Adrenal gland (tissue), 12 donors: ENCODE data around the gene MOCOS. TPM values are rescaled to one million over a fixed set of nuclear protein-coding genes. Genes with fewer than 3 reads are reported as not detected.

Source experiments
- DNase-seq, 7 donors: peaks; one replicate each; pipeline ENCODE4 v3.0.0-alpha.2; 2019 to 2020
- H3K27ac ChIP-seq, 5 donors: fragments of 200-600 bp; sonication (generic) in 4 of 5; 1 replicate in 3 of 5; 2 replicates in 2 of 5; pipeline versions ENCODE4 v1.5.1 to v1.8.0; 2016 to 2020; ENCODE audit warnings: mild to moderate bottlenecking in 1 of 5
- H3K27me3 ChIP-seq: fragments of 200-600 bp; 2 replicates; pipeline ENCODE4 v1.8.0; 2021
- H3K36me3 ChIP-seq, 2 donors: fragments of 200-600 bp; replicated peaks in 1 of 2; 1 replicate in 1 of 2; 2 replicates in 1 of 2; pipeline versions ENCODE4 v1.5.1 to v1.8.0; 2018 to 2022
- H3K4me1 ChIP-seq, 2 donors: fragments of 200-600 bp; replicated peaks in 1 of 2; 1 replicate in 1 of 2; 2 replicates in 1 of 2; pipeline versions ENCODE4 v1.5.1 to v1.8.0; 2018 to 2021
- H3K4me3 ChIP-seq, 4 donors: fragments of 200-600 bp; sonication (generic) in 3 of 4; one replicate each; pipeline ENCODE4 v1.5.1; 2016 to 2018
- H3K9me3 ChIP-seq, 3 donors: fragments of 200-600 bp; sonication (generic) in 1 of 3; replicated peaks in 1 of 3; 1 replicate in 2 of 3; 2 replicates in 1 of 3; pipeline versions ENCODE4 v1.5.1 to v1.8.0; 2016 to 2021
- CTCF ChIP-seq, 6 experiments: fragments of 450-650 bp in 4 of 6; fragments of 200-600 bp in 2 of 6; sonication (generic) in 1 of 6; IDR thresholded peaks; 1 replicate in 5 of 6; 2 replicates in 1 of 6; pipeline versions ENCODE4 v1.5.1 to v1.8.0; 2016 to 2021; ENCODE audit warnings: antibody characterized with exemption in 6 of 6, mild to moderate bottlenecking in 2 of 6, moderate library complexity in 1 of 6
- POLR2A ChIP-seq, 2 donors: fragments of 450-650 bp; IDR thresholded peaks; one replicate each; pipeline ENCODE4 v1.6.1; 2017; ENCODE audit warnings: antibody characterized with exemption in 2 of 2, mild to moderate bottlenecking in 2 of 2, moderate library complexity in 1 of 2
- WGBS, 4 donors: extraction: QIAGEN DNeasy Blood & Tissue Kit in 2 of 4; methylation state at CpG; one replicate each; pipeline versions ENCODE4 v1.1.5 to v1.1.7; 2013 to 2017; 5-methylcytosine and 5-hydroxymethylcytosine counted together
- intact Hi-C, 2 donors: fragments of 100-400 bp; cut with DNase I; formaldehyde crosslinking; loops; one replicate each; pipeline versions ENCODE4 v1.14.1 to v1.15.0; 2022 to 2023
- polyA plus RNA-seq, 3 donors: library from polyadenylated mRNA; stranded (reverse); fragments of 200-250 nt in 2 of 3; fragments of 350-450 nt in 1 of 3; fragmentation: Illumina TruSeq in 1 of 3; extraction: RNeasy Lipid Tissue Mini Kit (QIAGEN cat#74804) in 1 of 3; gene quantifications; one replicate each; pipeline ENCODE4 v1.2.3, GENCODE V29; 2013 to 2014
- total RNA-seq, 9 donors: library from RNA; depleted of rRNA in 4 of 9; stranded (reverse); fragments of >200 nt in 4 of 9; fragments of 120-200 nt in 1 of 9; fragmentation: NEBNext Ultra II Directional in 1 of 9; extraction: Animal tissue kit (Norgen Biotek cat#: 25700) in 1 of 9; gene quantifications; one replicate each; pipeline versions ENCODE4 v1.1.0 to v1.2.4, GENCODE V29; 2013 to 2023
- donor health status: healthy with polysubstance abuse.
- donor health status: Bipolar disorder and iron deficiency.
- donor health status: DM: yes; HTN: yes; CAD: no.
- donor health status: DM: no; HTN: no; CAD: no.
- donor health status: DM: no; HTN: no; CAD: no.
- donor health status: DM: yes; HTN: yes; CAD: no.

The MOCOS gene
- total and polyA plus RNA-seq, 12 donors, result 7.6 to 88.1 (median 20.9) TPM

DNA sequence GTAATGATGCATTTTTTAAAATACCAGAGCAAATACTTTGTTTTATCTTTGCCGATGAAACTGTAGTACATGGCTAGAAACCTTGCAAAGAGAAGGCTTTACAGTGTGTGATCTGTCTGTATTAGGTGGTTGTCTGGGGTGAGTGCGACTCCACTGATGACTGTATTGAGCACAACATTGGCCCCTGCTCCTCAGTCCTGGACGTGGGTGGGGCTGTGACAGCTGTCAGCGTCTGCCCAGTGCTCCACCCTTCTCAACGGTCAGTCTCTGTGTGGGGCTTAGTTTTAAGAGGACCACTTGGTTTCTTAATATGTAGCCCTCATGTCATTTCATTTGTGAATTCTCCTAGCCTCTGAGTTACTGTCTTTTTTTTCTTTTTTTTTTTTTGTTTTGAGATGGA is 17.4 kb upstream of the MOCOS start:
- H3K36me3 ChIP-seq, result peaks cover 0 to 65% of the 10 kb centered on the region in 2 donors
- 81 to 90% (median 86%) methylated on average over 5 of the region's 5 CpGs for WGBS, 4 donors
- no peaks in the 10 kb centered on the region for H3K9me3 ChIP-seq
- no peaks in the 10 kb centered on the region for H3K27me3 ChIP-seq
- TF ChIP-seq POLR2A (IDR thresholded peaks at IDR 0.05) (no peak), CTCF (IDR thresholded peaks at IDR 0.05) (no peak)
- no peaks in the 10 kb centered on the region for H3K4me1 ChIP-seq
- intact Hi-C loops, result no loop called here
- no peak overlapping the region for H3K27ac ChIP-seq
- H3K4me3 ChIP-seq, result no peak overlapping the region
- DNase-seq, result no peak

- no peaks in the 10 kb centered on the region for H3K27me3 ChIP-seq
- WGBS, 4 donors, result 75 to 96% (median 93%) methylated on average over 1 of the region's 1 CpG
- peaks cover 0 to 49% of the 10 kb centered on the region in 2 donors for H3K36me3 ChIP-seq
- H3K4me1 ChIP-seq, result peaks cover 0 to 13% of the 10 kb centered on the region in 2 donors
- H3K27ac ChIP-seq, result no peak overlapping the region
- intact Hi-C loops, result no loop called here
- H3K4me3 ChIP-seq, result no peak overlapping the region
- no peak for DNase-seq
- no peaks in the 10 kb centered on the region for H3K9me3 ChIP-seq
- TF ChIP-seq POLR2A (IDR thresholded peaks at IDR 0.05), result no peak
- TF ChIP-seq CTCF (IDR thresholded peaks at IDR 0.05), result no peak
Observed at GRCh38 chr18:36175481-36175880, 11.8 kb upstream of the MOCOS start.

DNA sequence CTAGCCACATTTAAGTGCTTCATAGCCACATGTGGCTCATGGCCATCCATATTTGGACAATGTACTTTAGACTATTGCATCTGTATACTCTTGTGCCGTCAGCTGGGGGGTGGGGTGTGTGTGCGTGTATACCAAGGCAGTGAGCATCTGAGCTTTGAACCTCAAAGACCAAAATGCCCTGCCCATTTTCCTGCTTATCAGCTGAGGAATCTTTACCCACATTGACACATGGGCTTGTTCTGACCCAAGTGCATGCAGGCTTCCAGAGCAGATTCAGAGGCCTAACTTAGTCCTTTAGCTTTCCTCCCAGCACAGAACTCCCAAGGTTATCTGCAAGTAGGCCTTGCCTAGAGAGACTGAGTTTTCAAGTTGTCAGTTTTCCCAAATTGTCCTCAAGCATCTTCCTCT is 11.1 kb upstream of the MOCOS start:
- peaks cover 0 to 14% of the 10 kb centered on the region in 2 donors for H3K4me1 ChIP-seq
- intact Hi-C loops, result no loop called here
- 98 to 100% (median 99%) methylated on average over 2 of the region's 2 CpGs for WGBS, 4 donors

DNA sequence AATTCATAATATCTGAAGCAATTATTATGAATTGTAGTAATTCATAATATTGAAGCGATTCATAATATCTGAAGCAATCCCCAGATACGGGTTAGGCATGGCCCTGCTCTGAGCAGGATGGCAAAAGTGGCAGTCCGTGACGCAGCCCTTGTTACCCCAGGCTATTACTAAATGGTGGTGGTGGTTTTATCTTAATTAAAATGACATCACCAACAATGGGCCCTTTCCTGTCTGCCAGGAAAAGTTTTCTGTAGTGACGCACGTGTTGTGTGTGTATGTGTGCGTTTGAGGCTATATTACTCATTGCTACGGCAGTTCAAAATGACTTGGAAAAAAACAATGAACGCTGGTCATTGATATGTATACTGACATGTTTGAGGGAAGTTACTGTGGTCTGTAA is 10.6 kb upstream of the MOCOS start:
- no peak for DNase-seq
- Histone ChIP-seq H3K36me3 (peaks cover 0 to 37% of the 10 kb centered on the region in 2 donors), H3K27me3 (no peaks in the 10 kb centered on the region), H3K27ac (no peak overlapping the region), H3K9me3 (no peaks in the 10 kb centered on the region), H3K4me3 (no peak overlapping the region), H3K4me1 (peaks cover 0 to 14% of the 10 kb centered on the region in 2 donors)
- intact Hi-C loops, result no loop called here
- 89 to 96% (median 91%) methylated on average over 9 of the region's 9 CpGs for WGBS, 4 donors
- no peak for TF ChIP-seq POLR2A (IDR thresholded peaks at IDR 0.05)

More for the DNA sequence above, 11.1 kb upstream of the MOCOS start:
- Histone ChIP-seq H3K9me3 (no peaks in the 10 kb centered on the region), H3K27ac (no peak overlapping the region), H3K4me3 (no peak overlapping the region), H3K36me3 (peaks cover 0 to 43% of the 10 kb centered on the region in 2 donors), H3K27me3 (no peaks in the 10 kb centered on the region)
- DNase-seq, result no peak
- TF ChIP-seq CTCF (IDR thresholded peaks at IDR 0.05), result no peak
- TF ChIP-seq POLR2A (IDR thresholded peaks at IDR 0.05), result no peak

DNA sequence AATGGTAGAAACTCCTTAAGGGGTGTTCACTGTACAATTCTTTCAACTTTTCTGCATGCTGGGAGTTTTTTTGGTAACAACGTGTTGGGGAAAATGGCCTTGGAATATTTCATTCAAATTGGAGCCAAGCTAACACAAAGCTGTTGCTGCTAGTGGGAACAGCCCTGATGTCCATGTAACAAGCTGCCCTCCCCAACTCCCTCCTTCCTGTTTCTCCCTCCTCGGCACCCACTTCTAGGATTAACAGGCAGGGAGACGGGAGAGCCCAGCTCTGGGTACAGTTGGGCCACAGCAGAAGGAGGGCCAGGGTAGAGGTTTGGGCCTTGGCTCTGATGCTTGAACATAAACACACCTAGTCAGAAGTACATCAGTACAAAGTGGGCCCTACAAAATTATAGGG is 9.4 kb upstream of the MOCOS start:
- Histone ChIP-seq H3K36me3 (peaks cover 0 to 25% of the 10 kb centered on the region in 2 donors), H3K27ac (no peak overlapping the region), H3K4me1 (peaks cover 0 to 14% of the 10 kb centered on the region in 2 donors), H3K27me3 (no peaks in the 10 kb centered on the region), H3K4me3 (no peak overlapping the region), H3K9me3 (no peaks in the 10 kb centered on the region)
- WGBS, 4 donors, result 57 to 65% (median 62%) methylated on average over 3 of the region's 3 CpGs
- intact Hi-C loops, result no loop called here
- TF ChIP-seq POLR2A (IDR thresholded peaks at IDR 0.05) (no peak), CTCF (IDR thresholded peaks at IDR 0.05) (no peak)
- no peak for DNase-seq
